Measurements from ENCODE around the gene NRBF2. TPM values are rescaled to one million over a fixed set of nuclear protein-coding genes. Genes with fewer than 3 reads are reported as not detected.
"Not testable (repeated sequence)": the region's sequence is repeated elsewhere in the genome, so short reads cannot be mapped to it uniquely, and the experiment has no call there.

NRBF2 gene
- total RNA-seq, 1 donor from 2014 or later, result 10.4 TPM

DNA sequence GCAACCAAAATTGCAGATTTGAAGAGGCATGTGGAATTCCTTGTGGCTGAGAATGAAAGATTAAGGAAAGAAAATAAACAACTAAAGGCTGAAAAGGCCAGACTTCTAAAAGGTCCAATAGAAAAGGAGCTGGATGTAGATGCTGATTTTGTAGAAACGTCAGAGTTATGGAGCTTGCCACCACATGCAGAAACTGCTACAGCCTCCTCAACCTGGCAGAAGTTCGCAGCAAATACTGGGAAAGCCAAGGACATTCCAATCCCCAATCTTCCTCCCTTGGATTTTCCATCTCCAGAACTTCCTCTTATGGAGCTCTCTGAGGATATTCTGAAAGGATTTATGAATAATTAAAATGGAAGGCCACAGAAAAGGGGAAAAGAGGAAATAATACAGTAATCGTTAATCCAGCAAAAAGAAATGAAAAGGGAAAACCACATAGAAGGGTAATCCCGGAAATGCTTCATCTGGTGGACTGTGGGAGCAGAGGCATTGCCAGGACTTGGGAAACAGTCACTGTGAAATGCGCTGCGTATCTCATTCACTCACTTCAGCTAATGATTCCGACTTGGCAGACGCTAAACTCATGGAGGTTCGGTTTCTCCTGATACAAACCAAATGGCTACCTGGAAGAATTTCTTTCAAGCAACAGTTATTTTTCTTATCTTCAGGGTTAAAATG lies 20.9 kb downstream of the NRBF2 start:
- ATAC-seq; DNase-seq (ENCODE audit: missing footprints): not testable (repeated sequence)
- intact Hi-C loops (cut with DNase I), result loop anchor here (10.0 kb wide), 1 partner anchor 69 kb away; no protein-coding TSS in a partner anchor

- no peak for ATAC-seq
- intact Hi-C loops (cut with DNase I), result loop anchor here (5.0 to 10.0 kb wide), 5 partner anchors 70 to 717 kb away; partner anchors contain the start of gene EGR2
- no peak for DNase-seq (ENCODE audit: missing footprints)
Observed at GRCh38 chr10:63154546-63155387, 21.6 kb downstream of the NRBF2 start.

DNA sequence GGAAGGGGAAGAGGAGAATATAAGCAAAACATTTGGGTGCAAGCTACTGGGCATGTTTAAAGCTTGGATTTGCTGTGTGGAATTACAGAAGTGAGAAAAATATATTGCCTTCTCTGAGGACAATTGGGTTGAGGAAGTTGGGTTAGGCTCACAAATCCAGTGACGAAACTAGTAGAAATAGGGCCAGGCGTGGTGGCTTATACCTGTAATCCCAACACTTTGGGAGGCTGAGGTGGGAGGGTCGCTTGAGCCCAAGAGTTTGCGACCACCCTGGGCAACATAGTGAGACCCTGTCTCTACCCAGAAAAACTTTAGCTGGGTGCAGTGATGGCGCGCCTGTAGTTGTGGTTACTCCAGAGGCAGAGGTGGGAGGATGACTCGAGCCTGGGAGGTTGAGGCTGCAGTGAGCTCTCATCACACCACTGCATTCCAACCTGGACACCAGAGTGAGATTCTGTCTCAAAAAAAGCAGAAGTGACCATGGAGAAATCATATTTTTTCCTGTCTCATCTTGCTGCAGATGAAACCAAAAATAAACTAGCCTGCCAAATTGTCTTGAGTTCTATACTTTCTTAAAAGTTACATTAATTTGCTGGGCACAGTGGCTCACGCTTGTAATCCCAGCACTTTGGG lies 22.4 kb downstream of the NRBF2 start:
- no peak for ATAC-seq
- intact Hi-C loops (cut with DNase I), result loop anchor here (5.0 to 10.0 kb wide), 5 partner anchors 71 to 718 kb away; partner anchors contain the start of gene EGR2
- no peak for DNase-seq (ENCODE audit: missing footprints)

- DNase-seq (ENCODE audit: missing footprints), result no peak
- intact Hi-C loops (cut with DNase I), result loop anchor here (5.0 to 10.0 kb wide), 5 partner anchors 71 to 719 kb away; partner anchors contain the start of gene EGR2
- ATAC-seq, result no peak
Observed at GRCh38 chr10:63156236-63156635, 23.1 kb downstream of the NRBF2 start.

GRCh38 chr10:63157845-63158624 lies 24.9 kb downstream of the NRBF2 start:
- ATAC-seq (peak; percentile 54), DNase-seq (ENCODE audit: missing footprints) (no peak)
- intact Hi-C loops (cut with DNase I), result loop anchor here (5.0 to 10.0 kb wide), 5 partner anchors 73 to 721 kb away; partner anchors contain the start of gene EGR2

DNA sequence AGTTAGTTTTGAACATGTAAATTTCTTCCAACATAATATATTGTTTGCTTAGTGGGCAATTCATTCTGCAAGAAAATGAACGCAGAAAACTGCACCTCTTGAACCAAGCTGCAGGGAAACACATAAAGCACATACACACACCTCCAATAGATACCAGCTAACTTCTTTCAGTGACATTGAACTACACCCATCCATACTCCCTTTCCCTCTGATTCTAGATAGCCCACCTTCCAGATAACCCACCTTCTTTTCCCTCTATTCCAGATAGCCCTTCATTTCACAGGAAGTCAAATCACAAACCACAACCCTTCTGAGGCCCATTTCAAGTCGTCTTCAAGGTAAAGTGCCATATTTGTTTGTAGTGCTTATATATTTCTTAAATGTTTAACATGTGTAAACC lies 28.5 kb downstream of the NRBF2 start:
- ATAC-seq (no peak), DNase-seq (ENCODE audit: missing footprints) (no peak)
- intact Hi-C loops (cut with DNase I), result loop anchor here (2.0 kb wide), 1 partner anchor 567 kb away; no protein-coding TSS in a partner anchor

- intact Hi-C loops (cut with DNase I), result no loop called here
Observed at GRCh38 chr10:63164166-63164623, 31.1 kb downstream of the NRBF2 start.

GRCh38 chr10:63165249-63165648 lies 32.1 kb downstream of the NRBF2 start:
- no peak for ATAC-seq
- no peak for DNase-seq (ENCODE audit: missing footprints)
- intact Hi-C loops (cut with DNase I), result loop anchor here (5.0 kb wide), 1 partner anchor 602 kb away; no protein-coding TSS in a partner anchor

More at GRCh38 chr10:63164166-63164623, 31.1 kb downstream of the NRBF2 start:
- DNase-seq (ENCODE audit: missing footprints), result no peak
- ATAC-seq, result peak; percentile 62

- ATAC-seq (peak; percentile 49), DNase-seq (ENCODE audit: missing footprints) (no peak)
Observed at GRCh38 chr10:63166742-63167258, 33.7 kb downstream of the NRBF2 start.

DNA sequence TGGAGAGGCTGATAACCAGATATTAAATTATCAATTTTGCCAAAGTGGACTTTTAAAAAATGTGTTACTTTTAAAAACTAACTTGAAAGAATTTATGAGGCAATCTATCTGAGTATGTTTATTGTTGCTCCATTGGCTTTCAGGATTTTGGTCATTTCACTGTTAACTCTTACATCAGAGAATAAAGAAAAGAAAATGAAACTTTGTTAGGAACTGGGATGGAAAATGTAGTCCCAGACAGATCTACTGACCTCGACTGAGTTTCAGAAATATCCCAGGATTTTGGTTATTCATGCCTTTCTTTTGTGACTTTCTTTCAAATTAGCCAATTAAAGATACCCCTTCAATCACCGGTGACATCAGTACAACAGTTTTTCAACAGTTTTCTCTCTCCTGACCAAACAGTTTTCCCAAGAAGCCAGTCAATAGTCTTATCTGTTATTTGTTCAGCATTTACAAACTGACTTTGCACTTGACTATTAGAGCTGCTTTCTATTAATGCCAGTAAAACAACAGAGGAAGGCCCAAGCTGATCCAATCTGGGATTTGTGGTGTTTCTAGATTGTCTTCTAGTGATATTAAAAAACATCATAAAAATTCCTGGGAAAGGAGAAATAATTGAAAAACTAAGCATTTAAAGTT lies 35.8 kb downstream of the NRBF2 start:
- DNase-seq (ENCODE audit: missing footprints) (no peak), ATAC-seq (no peak)
- intact Hi-C loops (cut with DNase I), result loop anchor here (5.0 kb wide), 1 partner anchor 598 kb away; no protein-coding TSS in a partner anchor

More at GRCh38 chr10:63166742-63167258, 33.7 kb downstream of the NRBF2 start:
- intact Hi-C loops (cut with DNase I), result loop anchor here (2.0 to 5.0 kb wide), 4 partner anchors 546 to 652 kb away; no protein-coding TSS in a partner anchor

GRCh38 chr10:63169624-63170023 lies 36.5 kb downstream of the NRBF2 start:
- no peak for ATAC-seq
- intact Hi-C loops (cut with DNase I), result loop anchor here (2.0 to 5.0 kb wide), 2 partner anchors 461 to 598 kb away; no protein-coding TSS in a partner anchor
- DNase-seq (ENCODE audit: missing footprints), result no peak

DNA sequence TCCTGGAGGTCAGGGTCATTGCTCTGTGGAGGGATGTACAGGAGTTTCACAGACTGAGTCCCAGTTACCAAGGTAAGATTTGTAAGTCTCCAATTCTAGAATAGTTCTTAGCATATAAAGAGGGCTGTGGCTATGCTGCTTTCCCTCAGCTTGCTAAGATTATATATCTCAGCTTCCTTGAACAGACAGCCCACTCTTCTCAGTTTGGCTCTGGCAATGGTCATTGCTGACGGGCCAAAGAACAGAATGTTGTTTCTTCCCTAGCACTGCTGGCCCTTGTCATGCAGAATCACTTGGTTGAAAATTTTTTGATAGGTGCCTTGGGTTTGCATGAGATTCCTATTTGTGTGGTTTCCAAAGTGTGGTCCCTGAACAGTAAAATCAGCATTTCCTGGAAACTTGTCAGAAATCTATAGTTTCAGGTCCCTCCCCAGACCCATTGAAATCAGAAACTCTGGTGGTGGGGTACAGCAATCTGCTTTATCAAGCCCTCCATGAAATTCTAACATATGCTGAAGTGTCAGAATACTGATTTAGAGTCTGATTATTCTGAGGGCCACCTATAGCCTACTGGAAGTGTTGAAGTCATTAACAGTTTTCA lies 38.2 kb downstream of the NRBF2 start:
- DNase-seq (ENCODE audit: missing footprints) (no peak), ATAC-seq (peak; percentile 47)
- intact Hi-C loops (cut with DNase I), result loop anchor here (2.0 kb wide), 1 partner anchor 459 kb away; no protein-coding TSS in a partner anchor

GRCh38 chr10:63171926-63172325 lies 38.8 kb downstream of the NRBF2 start:
- intact Hi-C loops (cut with DNase I), result loop anchor here (2.0 kb wide), 1 partner anchor 459 kb away; no protein-coding TSS in a partner anchor
- DNase-seq (ENCODE audit: missing footprints), result no peak
- no peak for ATAC-seq

DNA sequence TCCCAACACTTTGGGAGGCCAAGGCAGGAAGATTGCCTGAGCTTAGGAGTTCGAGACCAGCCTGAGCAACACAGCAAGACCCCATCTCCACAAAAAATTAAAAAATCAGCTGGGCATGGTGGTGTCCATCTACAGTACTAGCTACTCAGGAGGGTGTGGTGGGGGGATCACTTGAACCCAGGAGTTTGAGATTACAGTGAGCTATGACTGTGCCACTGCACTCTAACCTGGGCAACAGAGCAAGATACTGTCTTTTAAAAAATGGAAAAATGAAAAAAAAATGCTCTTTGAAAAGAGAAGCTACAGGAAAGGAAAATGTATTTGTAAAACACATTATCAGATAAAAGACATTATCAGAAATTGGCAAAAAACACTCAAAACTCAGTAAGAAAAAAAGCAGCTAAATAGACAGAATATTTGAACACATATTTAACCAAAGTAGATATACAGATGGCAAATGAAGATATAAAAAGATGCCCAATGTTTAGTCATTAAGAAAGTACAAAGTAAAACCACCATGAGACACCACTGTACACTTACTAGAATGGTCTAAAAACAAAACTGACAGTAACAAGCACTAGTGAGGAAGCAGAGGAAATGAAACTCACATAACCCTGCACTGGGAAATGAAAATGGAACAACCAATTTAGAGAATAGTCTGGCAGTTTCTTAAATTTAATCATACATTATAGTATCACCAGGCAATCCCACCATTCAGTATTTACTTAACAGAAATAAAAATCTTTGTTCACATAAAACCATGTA lies 40.5 kb downstream of the NRBF2 start:
- intact Hi-C loops (cut with DNase I), result no loop called here
- ATAC-seq (peak; percentile 43), DNase-seq (ENCODE audit: missing footprints) (no peak)

- ATAC-seq, result no peak
- DNase-seq (ENCODE audit: missing footprints), result no peak
- intact Hi-C loops (cut with DNase I), result no loop called here
Observed at GRCh38 chr10:63175534-63175933, 42.4 kb downstream of the NRBF2 start.

DNA sequence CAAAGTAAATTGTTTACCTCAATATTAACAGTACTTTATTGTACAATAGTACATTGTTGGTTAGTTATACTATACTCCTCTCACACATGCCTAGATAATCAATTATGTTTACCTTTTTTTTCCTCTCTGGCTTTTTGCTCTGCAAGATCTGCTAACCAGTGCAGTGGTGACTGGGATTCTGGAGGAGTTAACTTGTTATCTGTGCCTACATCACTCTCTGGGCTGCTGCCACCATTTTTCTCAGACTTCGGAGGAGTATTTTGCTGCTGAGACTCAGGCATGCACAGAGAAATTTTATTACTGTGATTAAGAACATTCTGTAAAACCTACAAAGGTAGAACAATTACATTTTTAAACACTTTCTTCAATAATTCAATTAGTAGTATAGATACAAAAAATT lies 59.7 kb downstream of the NRBF2 start:
- ATAC-seq (no peak), DNase-seq (ENCODE audit: missing footprints) (no peak)
- intact Hi-C loops (cut with DNase I), result no loop called here

Data from Right ventricle myocardium inferior (tissue), 1 donor.